Karpas-422 (cell line): ENCODE data around the gene PRKCH. TPM values are rescaled to one million over a fixed set of nuclear protein-coding genes. Genes with fewer than 3 reads are reported as not detected.

Source experiments
- DNase-seq: peaks from one replicate; pipeline ENCODE4 v3.0.0-alpha.2; 2015
- H2AFZ ChIP-seq: fragments of 200-600 bp; sonication (generic); 2 replicates; pipeline ENCODE4 v1.6.1; 2014; ENCODE audit warnings: antibody characterized with exemption, low read length, mixed read lengths
- H3K27ac ChIP-seq: fragments of 200-600 bp; sonication (generic); 2 replicates; pipeline ENCODE4 v1.5.1; 2014; ENCODE audit warnings: mild to moderate bottlenecking, low read length, moderate library complexity
- H3K27me3 ChIP-seq: fragments of 200-600 bp; sonication (generic); 2 replicates; pipeline ENCODE4 v1.6.1; 2014; ENCODE audit warnings: low read length, mixed read lengths
- H3K36me3 ChIP-seq: fragments of 200-600 bp; sonication (generic); 2 replicates; pipeline ENCODE4 v1.6.1; 2014; ENCODE audit warnings: low read length, mixed read lengths; ENCODE audit not compliant: insufficient read depth
- H3K4me1 ChIP-seq: fragments of 200-600 bp; sonication (generic); 2 replicates; pipeline ENCODE4 v1.6.1; 2014; ENCODE audit warnings: mild to moderate bottlenecking, low read length, mixed read lengths
- H3K4me2 ChIP-seq: fragments of 200-600 bp; sonication (generic); 2 replicates; pipeline ENCODE4 v1.6.1; 2014; ENCODE audit warnings: low read length, low read depth, mild to moderate bottlenecking; ENCODE audit not compliant: poor library complexity, severe bottlenecking
- H3K4me3 ChIP-seq: fragments of 200-600 bp; sonication (generic); 2 replicates; pipeline ENCODE4 v1.5.1; 2014; ENCODE audit warnings: mild to moderate bottlenecking, antibody characterized with exemption, low read length, mixed read lengths
- H3K79me2 ChIP-seq: fragments of 200-600 bp; sonication (generic); 2 replicates; pipeline ENCODE4 v1.6.1; 2014; ENCODE audit warnings: mild to moderate bottlenecking, low read length, mixed read lengths
- H3K9ac ChIP-seq: fragments of 200-600 bp; sonication (generic); 2 replicates; pipeline ENCODE4 v1.6.0; 2014; ENCODE audit warnings: low read length
- H3K9me2 ChIP-seq: fragments of 200-600 bp; sonication (generic), shearing (Covaris generic); replicated peaks from 2 replicates; pipeline ENCODE4 v1.6.0; 2014; ENCODE audit warnings: mild to moderate bottlenecking, low read length, moderate library complexity; ENCODE audit not compliant: insufficient read depth
- H3K9me3 ChIP-seq: fragments of 300-700, 200-600 bp; sonication (generic); 2 replicates; pipeline ENCODE4 v1.6.1; 2014; ENCODE audit warnings: low read length, mixed read lengths
- H4K20me1 ChIP-seq: fragments of 200-600 bp; sonication (generic); 2 replicates; pipeline ENCODE4 v1.6.1; 2014; ENCODE audit warnings: mild to moderate bottlenecking, antibody characterized with exemption, low read length, low read depth; ENCODE audit not compliant: insufficient read depth
- total RNA-seq: library from RNA; depleted of rRNA; stranded (reverse); fragments of >200 nt; shearing (Covaris generic); gene quantifications from 2 replicates; pipeline ENCODE4 v1.2.3, GENCODE V29; 2014; ENCODE audit warnings: low replicate concordance

The PRKCH gene
- total RNA-seq, 1 experiment from 2014 or later: 7.0 TPM

- Histone ChIP-seq H3K27me3 (no peaks in the 10 kb centered on the region), H3K4me2 (no peak overlapping the region), H3K9ac (no peak overlapping the region), H3K4me1 (no peaks in the 10 kb centered on the region), H2AFZ (no peak overlapping the region), H3K9me3 (no peaks in the 10 kb centered on the region), H3K79me2 (no peaks in the 10 kb centered on the region), H3K9me2 (no peaks in the 10 kb centered on the region), H4K20me1 (no peaks in the 10 kb centered on the region), H3K4me3 (no peak overlapping the region), H3K27ac (no peak overlapping the region), H3K36me3 (no peaks in the 10 kb centered on the region)
- no peak for DNase-seq
Observed at GRCh38 chr14:61561657-61562276, 240.4 kb downstream of the PRKCH start.

- no peak overlapping the region for H3K27ac ChIP-seq
- H3K9ac ChIP-seq: no peak overlapping the region
- H3K9me3 ChIP-seq: no peaks in the 10 kb centered on the region
- DNase-seq: no peak
- H4K20me1 ChIP-seq: no peaks in the 10 kb centered on the region
- no peak overlapping the region for H3K4me2 ChIP-seq
- H3K4me3 ChIP-seq: no peak overlapping the region
- H3K79me2 ChIP-seq: no peaks in the 10 kb centered on the region
- no peaks in the 10 kb centered on the region for H3K9me2 ChIP-seq
- no peak overlapping the region for H2AFZ ChIP-seq
- peaks cover 1% of the 10 kb centered on the region for H3K4me1 ChIP-seq
- H3K27me3 ChIP-seq: no peaks in the 10 kb centered on the region
- no peaks in the 10 kb centered on the region for H3K36me3 ChIP-seq
Observed at GRCh38 chr14:61562321-61563161, 241.2 kb downstream of the PRKCH start.

- Histone ChIP-seq H3K4me3 (no peak overlapping the region), H2AFZ (no peak overlapping the region), H3K9me2 (no peaks in the 10 kb centered on the region), H3K4me1 (peaks cover 7% of the 10 kb centered on the region), H4K20me1 (no peaks in the 10 kb centered on the region), H3K79me2 (no peaks in the 10 kb centered on the region), H3K36me3 (no peaks in the 10 kb centered on the region), H3K4me2 (no peak overlapping the region), H3K27ac (no peak overlapping the region), H3K9me3 (no peaks in the 10 kb centered on the region), H3K27me3 (no peaks in the 10 kb centered on the region), H3K9ac (no peak overlapping the region)
- no peak for DNase-seq
Observed at GRCh38 chr14:61563162-61563511, 241.8 kb downstream of the PRKCH start.

GRCh38 chr14:61563880-61564617 is 242.7 kb downstream of the PRKCH start:
- Histone ChIP-seq H3K36me3 (no peaks in the 10 kb centered on the region), H3K27ac (no peak overlapping the region), H3K9me3 (no peaks in the 10 kb centered on the region), H4K20me1 (no peaks in the 10 kb centered on the region), H3K79me2 (no peaks in the 10 kb centered on the region), H2AFZ (no peak overlapping the region), H3K4me2 (no peak overlapping the region), H3K9me2 (no peaks in the 10 kb centered on the region), H3K9ac (no peak overlapping the region), H3K4me3 (no peak overlapping the region), H3K4me1 (peaks cover 16% of the 10 kb centered on the region), H3K27me3 (no peaks in the 10 kb centered on the region; the same call in 1 of the 2 replicates)
- no peak for DNase-seq

- H3K79me2 ChIP-seq: no peaks in the 10 kb centered on the region
- no peak overlapping the region for H3K4me3 ChIP-seq
- no peak overlapping the region for H3K27ac ChIP-seq
- H3K4me2 ChIP-seq: no peak overlapping the region
- DNase-seq: no peak
- H3K4me1 ChIP-seq: peaks cover 22% of the 10 kb centered on the region
- H3K9me2 ChIP-seq: no peaks in the 10 kb centered on the region
- no peaks in the 10 kb centered on the region for H3K36me3 ChIP-seq
- H4K20me1 ChIP-seq: no peaks in the 10 kb centered on the region
- H3K9me3 ChIP-seq: no peaks in the 10 kb centered on the region
- H3K27me3 ChIP-seq: no peaks in the 10 kb centered on the region; the same call in 1 of the 2 replicates
- H2AFZ ChIP-seq: no peak overlapping the region
- H3K9ac ChIP-seq: no peak overlapping the region
Observed at GRCh38 chr14:61564618-61565091, 243.3 kb downstream of the PRKCH start.

- H3K27me3 ChIP-seq: no peaks in the 10 kb centered on the region; the same call in 1 of the 2 replicates
- H3K4me2 ChIP-seq: no peak overlapping the region
- no peak overlapping the region for H3K27ac ChIP-seq
- H3K79me2 ChIP-seq: no peaks in the 10 kb centered on the region
- no peak overlapping the region for H3K9ac ChIP-seq
- no peak for DNase-seq
- no peaks in the 10 kb centered on the region for H3K9me3 ChIP-seq
- H4K20me1 ChIP-seq: no peaks in the 10 kb centered on the region
- no peak overlapping the region for H3K4me3 ChIP-seq
- no peaks in the 10 kb centered on the region for H3K36me3 ChIP-seq
- H3K4me1 ChIP-seq: peaks cover 22% of the 10 kb centered on the region
- H2AFZ ChIP-seq: no peak overlapping the region
- H3K9me2 ChIP-seq: no peaks in the 10 kb centered on the region
Observed at GRCh38 chr14:61565181-61565580, 243.8 kb downstream of the PRKCH start.

- peaks cover 22% of the 10 kb centered on the region for H3K4me1 ChIP-seq
- no peak overlapping the region for H3K9ac ChIP-seq
- no peak for DNase-seq
Observed at GRCh38 chr14:61565836-61566536, 244.6 kb downstream of the PRKCH start.

More at GRCh38 chr14:61565836-61566536, 244.6 kb downstream of the PRKCH start:
- H4K20me1 ChIP-seq: no peaks in the 10 kb centered on the region
- H3K27me3 ChIP-seq: no peaks in the 10 kb centered on the region; the same call in 1 of the 2 replicates
- no peak overlapping the region for H3K27ac ChIP-seq
- H3K4me3 ChIP-seq: no peak overlapping the region
- no peaks in the 10 kb centered on the region for H3K79me2 ChIP-seq
- H3K4me2 ChIP-seq: no peak overlapping the region
- no peaks in the 10 kb centered on the region for H3K36me3 ChIP-seq
- H3K9me3 ChIP-seq: no peaks in the 10 kb centered on the region
- H3K9me2 ChIP-seq: no peaks in the 10 kb centered on the region
- no peak overlapping the region for H2AFZ ChIP-seq
